Stimulated activated CD8-positive, alpha-beta memory T cell treated with anti-CD3 and anti-CD28 coated beads, Interleukin-7, amount 100 ng/mL, for 4 hours (primary cell): ENCODE data around the gene EIF4G3.
A peak's percentile ranks its signal among the peaks of the same experiment; 100 is the strongest.
"Not testable (repeated sequence)": the region's sequence is repeated elsewhere in the genome, so short reads cannot be mapped to it uniquely, and the experiment has no call there.

ENCODE experiments used
- DNase-seq, 2 donors: peaks; one replicate each; pipeline ENCODE4 v3.0.0-alpha.2; 2020; ENCODE audit warnings: low read depth in 2 of 2

The EIF4G3 gene

GRCh38 chr1:20829946-20830345 lies 346.8 kb downstream of the EIF4G3 start:
- no peak for DNase-seq

GRCh38 chr1:20829531-20829930 lies 347.2 kb downstream of the EIF4G3 start:
- DNase-seq: no peak

- DNase-seq: no peak
These were observed 352.9 kb downstream of the EIF4G3 start for GRCh38 chr1:20823845-20824244.

GRCh38 chr1:20821466-20821865 lies 355.2 kb downstream of the EIF4G3 start:
- DNase-seq: no peak

GRCh38 chr1:20819818-20820217 lies 356.9 kb downstream of the EIF4G3 start:
- no peak for DNase-seq

GRCh38 chr1:20814534-20814871 lies 362.2 kb downstream of the EIF4G3 start:
- no peak for DNase-seq

GRCh38 chr1:20811916-20812315 lies 364.8 kb downstream of the EIF4G3 start:
- DNase-seq: no peak

- no peak for DNase-seq
These were observed 383.5 kb downstream of the EIF4G3 start for GRCh38 chr1:20793236-20793635.

- DNase-seq: no peak
These were observed 384.5 kb downstream of the EIF4G3 start for GRCh38 chr1:20792196-20792595.

- DNase-seq: no peak
These were observed 385.9 kb downstream of the EIF4G3 start for GRCh38 chr1:20790785-20791184.

- not testable (repeated sequence) for DNase-seq
These were observed 387.1 kb downstream of the EIF4G3 start for GRCh38 chr1:20789598-20789997.

- no peak for DNase-seq
These were observed 388.6 kb downstream of the EIF4G3 start for GRCh38 chr1:20787840-20788795.

- peak; percentile 62 to 83 for DNase-seq
These were observed 389.5 kb downstream of the EIF4G3 start, which contains the start of gene HP1BP3 for GRCh38 chr1:20787029-20787839. Gene HP1BP3 (minus strand): TSS chr1:20787307. CDS start chr1:20780440, 6,867 bp downstream.

- peak; percentile 89 to 96 for DNase-seq
These were observed 390.3 kb downstream of the EIF4G3 start for GRCh38 chr1:20786253-20787028.

GRCh38 chr1:20785907-20786252 lies 390.8 kb downstream of the EIF4G3 start:
- DNase-seq: peak in 1 of 2 donors; percentile 15

GRCh38 chr1:20775700-20776099 lies 401.0 kb downstream of the EIF4G3 start:
- DNase-seq: no peak

- DNase-seq: no peak
These were observed 404.9 kb downstream of the EIF4G3 start for GRCh38 chr1:20771780-20772179.

- no peak for DNase-seq
These were observed 406.2 kb downstream of the EIF4G3 start for GRCh38 chr1:20770314-20771087.

- DNase-seq: no peak
These were observed 409.4 kb downstream of the EIF4G3 start for GRCh38 chr1:20767271-20767670.

GRCh38 chr1:20763417-20763816 lies 413.3 kb downstream of the EIF4G3 start:
- no peak for DNase-seq

- DNase-seq: no peak
These were observed 416.4 kb downstream of the EIF4G3 start for GRCh38 chr1:20760322-20760721.
